PC-3 (cell line): ENCODE results near the gene PKMYT1. TPM values are rescaled to one million over a fixed set of nuclear protein-coding genes. Genes with fewer than 3 reads are reported as not detected.

ENCODE experiments used
- ATAC-seq: fragments of 200-7000 bp; cut with Tn5 transposase; 2 replicates; pipeline ENCODE4 v1.9.1; 2020; ENCODE audit warnings: mild to moderate bottlenecking, moderate library complexity
- BruUV-seq: library from RNA; stranded (reverse); fragments of 400-500 nt; replicated peaks from 2 replicates; lab custom pipeline; 2021; lab: Mats Ljungman, UMichigan
- CTCF ChIA-PET: fragments of 300-600 bp; sonication (Branson Sonifier 250); formaldehyde crosslinking; loops from one replicate; lab custom pipeline; 2022; ENCODE audit warnings: antibody characterized with exemption; lab: Charles Lee
- POLR2A ChIA-PET: fragments of 300-600 bp; sonication (Branson Sonifier 250); formaldehyde crosslinking; loops from one replicate; lab custom pipeline; 2022; ENCODE audit warnings: antibody characterized with exemption; ENCODE audit not compliant: unreplicated experiment; lab: Charles Lee
- DNase-seq: peaks from one replicate; pipeline ENCODE4 v3.0.0-alpha.2; 2015
- H2AFZ ChIP-seq: fragments of 300-600 bp; sonication (generic); 2 replicates; pipeline ENCODE4 v1.6.0; 2016; ENCODE audit warnings: antibody characterized with exemption, low read length
- H3F3A ChIP-seq: fragments of 300-600 bp; sonication (generic); one replicate; pipeline ENCODE4 v1.6.0; 2017; ENCODE audit warnings: antibody characterized with exemption, low read length, control low read depth, mild to moderate bottlenecking; ENCODE audit not compliant: unreplicated experiment
- H3K27ac ChIP-seq: fragments of 300-600 bp; sonication (generic); 2 replicates; pipeline ENCODE4 v1.5.1; 2016; ENCODE audit warnings: mild to moderate bottlenecking, low read length
- H3K27me3 ChIP-seq: fragments of 300-600 bp; sonication (generic); 2 replicates; pipeline ENCODE4 v1.6.1; 2016; ENCODE audit warnings: low read length, mixed read lengths
- H3K36me3 ChIP-seq: fragments of 300-600 bp; sonication (generic); 2 replicates; pipeline ENCODE4 v1.6.1; 2016; ENCODE audit warnings: low read depth, mixed run types, low read length, mixed read lengths
- H3K4me1 ChIP-seq: fragments of 300-600 bp; sonication (generic); 2 replicates; pipeline ENCODE4 v1.5.1; 2016; ENCODE audit warnings: low read length; ENCODE audit not compliant: insufficient read depth
- H3K4me2 ChIP-seq: fragments of 300-600 bp; sonication (generic); 2 replicates; pipeline ENCODE4 v1.6.0; 2016; ENCODE audit warnings: low read length
- H3K4me3 ChIP-seq: fragments of 300-600 bp; sonication (generic); 2 replicates; pipeline ENCODE4 v1.5.1; 2016; ENCODE audit warnings: mild to moderate bottlenecking, low read length, mixed read lengths
- H3K79me2 ChIP-seq: fragments of 300-600 bp; sonication (generic); 2 replicates; pipeline ENCODE4 v1.6.1; 2017; ENCODE audit warnings: low read length, mixed read lengths
- H3K9ac ChIP-seq: fragments of 300-600 bp; sonication (generic); 2 replicates; pipeline ENCODE4 v1.6.0; 2016; ENCODE audit warnings: mild to moderate bottlenecking, low read length
- H3K9me2 ChIP-seq: fragments of 300-600 bp; sonication (generic); replicated peaks from 2 replicates; pipeline ENCODE4 v1.6.1; 2016; ENCODE audit warnings: mixed run types, low read length, mixed read lengths
- H3K9me3 ChIP-seq: fragments of 300-600 bp; sonication (generic); 2 replicates; pipeline ENCODE4 v1.6.1; 2016; ENCODE audit warnings: low read length, mixed read lengths
- H4K20me1 ChIP-seq: fragments of 300-600 bp; sonication (generic); 2 replicates; pipeline ENCODE4 v1.6.1; 2016; ENCODE audit warnings: low read length, mixed read lengths
- CTCF ChIP-seq: fragments of 300-600 bp; sonication (generic); conservative IDR thresholded peaks from 2 replicates; pipeline ENCODE4 v1.5.1; 2017; ENCODE audit warnings: antibody characterized with exemption, low read depth, mild to moderate bottlenecking, low read length
- EZH2 ChIP-seq: fragments of 300-600 bp; sonication (generic); IDR thresholded peaks from one replicate; pipeline ENCODE4 v1.6.1; 2017; ENCODE audit warnings: antibody characterized with exemption, mild to moderate bottlenecking, low read length; ENCODE audit not compliant: unreplicated experiment
- EZH2phosphoT487 ChIP-seq: fragments of 300-600 bp; sonication (generic); IDR thresholded peaks from 2 replicates; pipeline ENCODE4 v1.6.1; 2018; ENCODE audit warnings: mild to moderate bottlenecking, antibody characterized with exemption, low read length, borderline replicate concordance
- intact Hi-C: fragments of 100-400 bp; cut with micrococcal nuclease; formaldehyde crosslinking; loops from 2 replicates; pipeline ENCODE4 v1.9.0; 2023
- total RNA-seq: library from RNA; depleted of rRNA; stranded (reverse); fragments of >200 nt; gene quantifications from 2 replicates; pipeline ENCODE4 v1.2.3, GENCODE V29; 2014; rRNA removed

Gene PKMYT1
- total RNA-seq, 1 experiment from 2014 or later: 51.9 TPM

- Histone ChIP-seq H2AFZ (no peak overlapping the region), H3K9me2 (no peaks in the 10 kb centered on the region), H3K9me3 (no peaks in the 10 kb centered on the region), H3K4me1 (peaks cover 5% of the 10 kb centered on the region; the same call in 1 of the 2 replicates), H3K27me3 (no peaks in the 10 kb centered on the region), H3K4me3 (no peak overlapping the region), H3K4me2 (no peak overlapping the region), H3K36me3 (no peaks in the 10 kb centered on the region), H3K79me2 (no peaks in the 10 kb centered on the region), H3F3A (no peaks in the 10 kb centered on the region), H3K27ac (no peak overlapping the region), H3K9ac (no peak overlapping the region), H4K20me1 (no peaks in the 10 kb centered on the region)
- BruUV-seq: no TSS peak
- intact Hi-C loops: no loop called here
- ChIA-PET CTCF (interaction anchor here (0.6 to 0.7 kb wide), 2 partner anchors 24 to 49 kb away, joined by 3 to 5 read pairs; no protein-coding TSS in a partner anchor), POLR2A (no interaction called here)
- DNase-seq: no peak
- ATAC-seq: no peak
- TF ChIP-seq EZH2phosphoT487: no peak
- no peak for TF ChIP-seq CTCF
- no peak for TF ChIP-seq EZH2
Observed at GRCh38 chr16:2923481-2923880, 56.8 kb downstream of the PKMYT1 start.

Other genes with a start within 250 kb of the PKMYT1 start
- gene SRRM2, start 227.8 kb downstream of the PKMYT1 start, total RNA-seq: 72.6 and 182 TPM in 2 replicates
- gene ELOB, start 203.2 kb downstream of the PKMYT1 start, total RNA-seq: 203 and 289 TPM in 2 replicates
- gene PRSS33, start 192.9 kb downstream of the PKMYT1 start, total RNA-seq: 0.11 TPM in 1 of 2 replicates, not detected in the other
- not detected in 2 replicates for gene PRSS41, start 182.0 kb downstream of the PKMYT1 start, total RNA-seq
- not detected in 2 replicates for gene PRSS21, start 163.2 kb downstream of the PKMYT1 start, total RNA-seq
- gene ZG16B, start 150.1 kb downstream of the PKMYT1 start, total RNA-seq: 8.6 and 17.0 TPM in 2 replicates
- 36.9 and 42.5 TPM in 2 replicates for gene PRSS22, start 122.3 kb downstream of the PKMYT1 start, total RNA-seq
- gene FLYWCH2, start 97.2 kb downstream of the PKMYT1 start, total RNA-seq: 92.0 and 100 TPM in 2 replicates
- gene FLYWCH1, start 68.5 kb downstream of the PKMYT1 start, total RNA-seq: 41.4 and 54.7 TPM in 2 replicates
- gene KREMEN2, start 16.2 kb downstream of the PKMYT1 start, total RNA-seq: 3.6 and 7.1 TPM in 2 replicates
- 37.9 and 45.0 TPM in 2 replicates for gene PAQR4, start 11.1 kb downstream of the PKMYT1 start, total RNA-seq
- gene CLDN9, start 32.5 kb upstream of the PKMYT1 start, total RNA-seq: 0.33 and 1.2 TPM in 2 replicates
- gene CLDN6, start 37.7 kb upstream of the PKMYT1 start, total RNA-seq: not detected in 2 replicates
- gene TNFRSF12A, start 39.9 kb upstream of the PKMYT1 start, total RNA-seq: 667 and 713 TPM in 2 replicates
- 56.4 and 56.6 TPM in 2 replicates for gene HCFC1R1, start 43.5 kb upstream of the PKMYT1 start, total RNA-seq
- 40.3 and 47.3 TPM in 2 replicates for gene THOC6, start 43.6 kb upstream of the PKMYT1 start, total RNA-seq
- 16.3 and 27.7 TPM in 2 replicates for gene BICDL2, start 56.5 kb upstream of the PKMYT1 start, total RNA-seq
- 0.29 and 0.51 TPM in 2 replicates for gene MMP25, start 66.1 kb upstream of the PKMYT1 start, total RNA-seq
- gene IL32, start 85.2 kb upstream of the PKMYT1 start, total RNA-seq: 8.8 and 10.8 TPM in 2 replicates
- not detected in 2 replicates for gene ZSCAN10, start 118.8 kb upstream of the PKMYT1 start, total RNA-seq
- 19.0 and 27.0 TPM in 2 replicates for gene ZNF205, start 132.1 kb upstream of the PKMYT1 start, total RNA-seq
- 3.6 and 9.6 TPM in 2 replicates for gene ZNF213, start 154.6 kb upstream of the PKMYT1 start, total RNA-seq
- not detected in 2 replicates for gene OR1F1, start 207.8 kb upstream of the PKMYT1 start, total RNA-seq